K562 (cell line): ENCODE data around the gene TMEM88. TPM values are rescaled to one million over a fixed set of nuclear protein-coding genes. Genes with fewer than 3 reads are reported as not detected.

Experiments used
- BRCA1 ChIP-seq, 2 experiments: fragments of 450-650 bp in 1 of 2; sonication (generic) in 1 of 2; formaldehyde crosslinking in 1 of 2; IDR thresholded peaks; 2 replicates each; pipeline versions ENCODE4 v1.5.0 to v1.6.1; 2017 to 2020; ENCODE audit warnings: mild to moderate bottlenecking in 1 of 2, missing genetic modification reagents in 1 of 2
- CHCHD3 ChIP-seq: fragments of 250-450 bp; sonication (Bioruptor Pico); IDR thresholded peaks from 2 replicates; pipeline ENCODE4 v2.1.2; 2022; ENCODE audit warnings: mild to moderate bottlenecking
- ETV5 ChIP-seq: sonication (generic); formaldehyde crosslinking; IDR thresholded peaks from 2 replicates; pipeline ENCODE4 v1.4.0; 2020; ENCODE audit warnings: low read depth, mild to moderate bottlenecking, missing genetic modification reagents
- FIP1L1 ChIP-seq: fragments of 200-400 bp; formaldehyde crosslinking; IDR thresholded peaks from 2 replicates; pipeline ENCODE4 v1.6.1; 2018; ENCODE audit warnings: mild to moderate bottlenecking, low read depth, low read length; ENCODE audit not compliant: poor library complexity, severe bottlenecking
- MCM2 ChIP-seq: fragments of 450-650 bp; IDR thresholded peaks from 2 replicates; pipeline ENCODE4 v1.6.1; 2017; ENCODE audit warnings: low read depth, mild to moderate bottlenecking
- MCM3 ChIP-seq: fragments of 450-650 bp; IDR thresholded peaks from 2 replicates; pipeline ENCODE4 v1.6.1; 2016
- MIER1 ChIP-seq: fragments of 450-650 bp; IDR thresholded peaks from 2 replicates; pipeline ENCODE4 v1.6.1; 2016; ENCODE audit warnings: antibody characterized with exemption, mild to moderate bottlenecking, low read depth
- NCOA1 ChIP-seq: fragments of 450-650 bp; IDR thresholded peaks from 2 replicates; pipeline ENCODE4 v1.6.1; 2016; ENCODE audit warnings: low read depth
- PTRF ChIP-seq: fragments of 450-650 bp; IDR thresholded peaks from 2 replicates; pipeline ENCODE4 v1.6.1; 2016; ENCODE audit warnings: mild to moderate bottlenecking, missing genetic modification characterization, missing compliant biosample characterization
- TOE1 ChIP-seq, 2 experiments: fragments of 450-650 bp in 1 of 2; sonication (generic) in 1 of 2; formaldehyde crosslinking in 1 of 2; IDR thresholded peaks; 2 replicates each; pipeline versions ENCODE4 v1.7.1 to v1.8.0; 2016 to 2022; ENCODE audit warnings: borderline replicate concordance in 2 of 2, mild to moderate bottlenecking in 2 of 2, antibody characterized with exemption in 1 of 2, inconsistent platforms in 1 of 2, low read depth in 1 of 2, missing genetic modification reagents in 1 of 2, moderate library complexity in 1 of 2
- U2AF1 ChIP-seq: fragments of 200-400 bp; formaldehyde crosslinking; optimal IDR thresholded peaks from 2 replicates; pipeline ENCODE3; 2017; ENCODE audit warnings: mild to moderate bottlenecking, low read depth, low read length, moderate library complexity
- YY1 ChIP-seq, 3 experiments: IDR thresholded peaks; 2 replicates each; pipeline ENCODE4 v1.6.1; 2011; ENCODE audit warnings: low read length in 2 of 3, mild to moderate bottlenecking in 2 of 3, moderate library complexity in 2 of 3, borderline replicate concordance in 1 of 3, control low read depth in 1 of 3, low read depth in 1 of 3; ENCODE audit not compliant: insufficient read depth in 3 of 3, insufficient replicate concordance in 2 of 3, control insufficient read depth in 1 of 3, insufficient read length in 1 of 3; ENCODE audit errors: extremely low read depth in 1 of 3
- ZBTB17 ChIP-seq: fragments of 450-650 bp; formaldehyde crosslinking; IDR thresholded peaks from 2 replicates; pipeline ENCODE4 v1.4.0; 2020; ENCODE audit warnings: mild to moderate bottlenecking
- ZNF124 ChIP-seq: sonication (generic); formaldehyde crosslinking; IDR thresholded peaks from 2 replicates; pipeline ENCODE4 v1.8.1; 2022; ENCODE audit warnings: missing genetic modification reagents
- ZNF134 ChIP-seq: fragments of 250-450 bp; sonication (Bioruptor Pico); conservative IDR thresholded peaks from 2 replicates; pipeline ENCODE4 v1.4.0; 2020
- polyA plus RNA-seq, 8 experiments: library from polyadenylated mRNA; depleted of rRNA in 4 of 8; stranded (reverse) in 5 of 8; unstranded in 3 of 8; fragments of >200 nt; fragmentation: Nextera tagmentation in 2 of 8; fragmentation: Illumina TruSeq in 1 of 8; extraction: Ambion mirVana in 2 of 8; extraction: Trizol in 1 of 8; gene quantifications; 2 replicates each; pipeline versions ENCODE4 v1.2.1 to v1.2.3, GENCODE V29; 2011 to 2014; ENCODE audit warnings: inconsistent platforms in 1 of 8, missing spikeins in 1 of 8
- total RNA-seq, 7 experiments: library from RNA; depleted of rRNA in 6 of 7; stranded (reverse); fragments of >200 nt in 6 of 7; fragmentation: Illumina TruSeq in 2 of 7; extraction: Trizol in 2 of 7; gene quantifications; 2 replicates each; pipeline versions ENCODE4 v1.2.1 to v1.2.3, GENCODE V29; 2011 to 2021; ENCODE audit warnings: low replicate concordance in 1 of 7
- TF ChIP-seq, protein P1 (sequence below): fragments of 250-450 bp; sonication (Bioruptor Pico); IDR thresholded peaks from 2 replicates; pipeline ENCODE4 v1.5.0; 2020; ENCODE audit warnings: mild to moderate bottlenecking
- TF ChIP-seq, protein P2 (sequence below): IDR thresholded peaks from 2 replicates; pipeline ENCODE4 v1.6.1; 2016; ENCODE audit warnings: missing genetic modification characterization, missing compliant biosample characterization
- TF ChIP-seq, protein P3 (sequence below): fragments of 250-450 bp; sonication (Bioruptor Pico); IDR thresholded peaks from 2 replicates; pipeline ENCODE4 v1.4.0; 2020

The TMEM88 gene
- total and polyA plus RNA-seq, 9 of the 15 experiments (the other 6 are each of a cell fraction or from before 2014, with no cell fraction given), result 0.10 to 1.4 (median 0.36) TPM; not detected in 3

DNA sequence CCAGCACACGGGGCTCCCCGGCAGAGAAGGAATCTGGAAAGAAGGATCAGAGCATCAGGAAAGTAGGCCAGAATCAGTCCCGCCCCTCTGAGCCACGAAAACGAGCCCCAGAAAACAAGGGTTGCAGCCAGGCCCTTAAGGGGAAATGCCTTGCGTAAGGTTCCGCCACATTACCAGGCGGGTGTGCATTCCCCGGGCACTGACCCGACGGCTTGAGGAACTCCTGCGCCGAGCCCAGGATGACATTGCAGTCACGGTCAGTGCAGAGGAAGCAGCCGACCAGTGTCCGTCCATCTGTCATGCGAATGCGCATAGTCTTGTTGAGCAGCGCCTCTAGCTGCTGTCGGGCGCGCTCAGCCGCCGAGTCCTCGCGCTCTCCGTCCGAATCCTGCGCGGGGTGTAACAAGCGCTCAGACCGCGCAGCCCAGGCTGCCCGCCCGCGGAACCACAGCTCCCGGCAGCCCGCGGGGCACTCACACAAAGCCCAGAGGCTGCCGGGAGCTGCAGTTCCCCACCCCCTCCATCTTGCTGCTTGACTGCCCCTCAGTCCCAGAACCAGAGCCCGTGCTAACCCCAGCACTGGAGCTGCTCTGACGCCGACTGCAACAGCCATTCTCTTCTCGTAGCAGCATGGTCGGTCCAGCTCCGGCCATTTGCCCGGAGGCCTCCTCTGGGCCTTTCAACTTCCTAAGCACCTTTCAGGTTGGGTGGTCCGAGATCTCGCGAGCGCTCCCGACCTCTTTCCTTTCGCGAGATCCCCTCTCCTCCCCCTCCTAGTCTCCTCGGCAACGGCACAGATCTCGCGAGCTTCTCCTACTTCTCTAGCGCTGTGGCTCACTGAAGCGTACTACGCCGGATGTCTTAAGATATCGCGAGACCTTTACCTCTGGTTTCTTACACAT is 2.2 kb downstream of the TMEM88 start, which contains the start of gene NAA38 (continued):
- TF ChIP-seq, protein P1, sequence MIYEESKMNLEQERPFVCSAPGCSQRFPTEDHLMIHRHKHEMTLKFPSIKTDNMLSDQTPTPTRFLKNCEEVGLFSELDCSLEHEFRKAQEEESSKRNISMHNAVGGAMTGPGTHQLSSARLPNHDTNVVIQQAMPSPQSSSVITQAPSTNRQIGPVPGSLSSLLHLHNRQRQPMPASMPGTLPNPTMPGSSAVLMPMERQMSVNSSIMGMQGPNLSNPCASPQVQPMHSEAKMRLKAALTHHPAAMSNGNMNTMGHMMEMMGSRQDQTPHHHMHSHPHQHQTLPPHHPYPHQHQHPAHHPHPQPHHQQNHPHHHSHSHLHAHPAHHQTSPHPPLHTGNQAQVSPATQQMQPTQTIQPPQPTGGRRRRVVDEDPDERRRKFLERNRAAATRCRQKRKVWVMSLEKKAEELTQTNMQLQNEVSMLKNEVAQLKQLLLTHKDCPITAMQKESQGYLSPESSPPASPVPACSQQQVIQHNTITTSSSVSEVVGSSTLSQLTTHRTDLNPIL (CRISPR knock-in tag), result no peak
- TF ChIP-seq TOE1 (IDR thresholded peaks at IDR 0.05; ENCODE audit: borderline replicate concordance), result no peak
- no peak for TF ChIP-seq TOE1 (CRISPR knock-in tag; IDR thresholded peaks at IDR 0.05; ENCODE audit: borderline replicate concordance, low read depth)
- TF ChIP-seq MCM3, result no peak
- TF ChIP-seq ZBTB17 (CRISPR knock-in tag), result peak; percentile 43; the same call in 1 of the 2 replicates
- TF ChIP-seq ZNF134 (CRISPR knock-in tag), result no peak
- no peak for TF ChIP-seq MIER1
- TF ChIP-seq U2AF1, result no peak
- TF ChIP-seq BRCA1 (IDR thresholded peaks at IDR 0.05), result no peak; the same call in 1 of the 2 replicates
- TF ChIP-seq BRCA1 (CRISPR knock-in tag; IDR thresholded peaks at IDR 0.05), result no peak
- TF ChIP-seq YY1 (IDR thresholded peaks at IDR 0.05; ENCODE audit: borderline replicate concordance in 1 of 3, control insufficient read depth in 1 of 3, extremely low read depth in 1 of 3, insufficient read depth in 3 of 3, insufficient read length in 1 of 3, insufficient replicate concordance in 2 of 3, low read depth in 1 of 3, low read length in 2 of 3), result peak; percentile 51 to 90 (median 87)
- TF ChIP-seq, protein P2, sequence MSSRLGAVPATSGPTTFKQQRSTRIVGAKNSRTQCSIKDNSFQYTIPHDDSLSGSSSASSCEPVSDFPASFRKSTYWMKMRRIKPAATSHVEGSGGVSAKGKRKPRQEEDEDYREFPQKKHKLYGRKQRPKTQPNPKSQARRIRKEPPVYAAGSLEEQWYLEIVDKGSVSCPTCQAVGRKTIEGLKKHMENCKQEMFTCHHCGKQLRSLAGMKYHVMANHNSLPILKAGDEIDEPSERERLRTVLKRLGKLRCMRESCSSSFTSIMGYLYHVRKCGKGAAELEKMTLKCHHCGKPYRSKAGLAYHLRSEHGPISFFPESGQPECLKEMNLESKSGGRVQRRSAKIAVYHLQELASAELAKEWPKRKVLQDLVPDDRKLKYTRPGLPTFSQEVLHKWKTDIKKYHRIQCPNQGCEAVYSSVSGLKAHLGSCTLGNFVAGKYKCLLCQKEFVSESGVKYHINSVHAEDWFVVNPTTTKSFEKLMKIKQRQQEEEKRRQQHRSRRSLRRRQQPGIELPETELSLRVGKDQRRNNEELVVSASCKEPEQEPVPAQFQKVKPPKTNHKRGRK (tag), result no peak
- TF ChIP-seq NCOA1, result no peak
- TF ChIP-seq CHCHD3 (CRISPR knock-in tag), result no peak
- TF ChIP-seq PTRF, result no peak
- TF ChIP-seq, protein P3, sequence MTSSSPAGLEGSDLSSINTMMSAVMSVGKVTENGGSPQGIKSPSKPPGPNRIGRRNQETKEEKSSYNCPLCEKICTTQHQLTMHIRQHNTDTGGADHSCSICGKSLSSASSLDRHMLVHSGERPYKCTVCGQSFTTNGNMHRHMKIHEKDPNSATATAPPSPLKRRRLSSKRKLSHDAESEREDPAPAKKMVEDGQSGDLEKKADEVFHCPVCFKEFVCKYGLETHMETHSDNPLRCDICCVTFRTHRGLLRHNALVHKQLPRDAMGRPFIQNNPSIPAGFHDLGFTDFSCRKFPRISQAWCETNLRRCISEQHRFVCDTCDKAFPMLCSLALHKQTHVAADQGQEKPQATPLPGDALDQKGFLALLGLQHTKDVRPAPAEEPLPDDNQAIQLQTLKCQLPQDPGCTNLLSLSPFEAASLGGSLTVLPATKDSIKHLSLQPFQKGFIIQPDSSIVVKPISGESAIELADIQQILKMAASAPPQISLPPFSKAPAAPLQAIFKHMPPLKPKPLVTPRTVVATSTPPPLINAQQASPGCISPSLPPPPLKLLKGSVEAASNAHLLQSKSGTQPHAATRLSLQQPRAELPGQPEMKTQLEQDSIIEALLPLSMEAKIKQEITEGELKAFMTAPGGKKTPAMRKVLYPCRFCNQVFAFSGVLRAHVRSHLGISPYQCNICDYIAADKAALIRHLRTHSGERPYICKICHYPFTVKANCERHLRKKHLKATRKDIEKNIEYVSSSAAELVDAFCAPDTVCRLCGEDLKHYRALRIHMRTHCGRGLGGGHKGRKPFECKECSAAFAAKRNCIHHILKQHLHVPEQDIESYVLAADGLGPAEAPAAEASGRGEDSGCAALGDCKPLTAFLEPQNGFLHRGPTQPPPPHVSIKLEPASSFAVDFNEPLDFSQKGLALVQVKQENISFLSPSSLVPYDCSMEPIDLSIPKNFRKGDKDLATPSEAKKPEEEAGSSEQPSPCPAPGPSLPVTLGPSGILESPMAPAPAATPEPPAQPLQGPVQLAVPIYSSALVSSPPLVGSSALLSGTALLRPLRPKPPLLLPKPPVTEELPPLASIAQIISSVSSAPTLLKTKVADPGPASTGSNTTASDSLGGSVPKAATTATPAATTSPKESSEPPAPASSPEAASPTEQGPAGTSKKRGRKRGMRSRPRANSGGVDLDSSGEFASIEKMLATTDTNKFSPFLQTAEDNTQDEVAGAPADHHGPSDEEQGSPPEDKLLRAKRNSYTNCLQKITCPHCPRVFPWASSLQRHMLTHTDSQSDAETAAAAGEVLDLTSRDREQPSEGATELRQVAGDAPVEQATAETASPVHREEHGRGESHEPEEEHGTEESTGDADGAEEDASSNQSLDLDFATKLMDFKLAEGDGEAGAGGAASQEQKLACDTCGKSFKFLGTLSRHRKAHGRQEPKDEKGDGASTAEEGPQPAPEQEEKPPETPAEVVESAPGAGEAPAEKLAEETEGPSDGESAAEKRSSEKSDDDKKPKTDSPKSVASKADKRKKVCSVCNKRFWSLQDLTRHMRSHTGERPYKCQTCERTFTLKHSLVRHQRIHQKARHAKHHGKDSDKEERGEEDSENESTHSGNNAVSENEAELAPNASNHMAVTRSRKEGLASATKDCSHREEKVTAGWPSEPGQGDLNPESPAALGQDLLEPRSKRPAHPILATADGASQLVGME, result no peak
- no peak for TF ChIP-seq MCM2
- TF ChIP-seq ETV5 (CRISPR knock-in tag), result no peak
- TF ChIP-seq ZNF124 (CRISPR knock-in tag), result no peak
- peak; percentile 84 for TF ChIP-seq FIP1L1
